GM10847 (cell line): ENCODE data around the gene GRIK5.

Source experiments
- POLR2A ChIP-seq: IDR thresholded peaks from 2 replicates; pipeline ENCODE4 v1.6.1; 2011; ENCODE audit not compliant: insufficient read length; ENCODE audit errors: extremely low read depth

Gene GRIK5

GRCh38 chr19:42102877-42103276 lies 32.9 kb upstream of the GRIK5 start:
- no peak for TF ChIP-seq POLR2A

- no peak for TF ChIP-seq POLR2A
Measured at GRCh38 chr19:42099336-42099925, 29.4 kb upstream of the GRIK5 start.

GRCh38 chr19:42098781-42099180 lies 28.8 kb upstream of the GRIK5 start:
- TF ChIP-seq POLR2A: no peak

- no peak for TF ChIP-seq POLR2A
Measured at GRCh38 chr19:42097461-42097860, 27.5 kb upstream of the GRIK5 start.

- TF ChIP-seq POLR2A: no peak
Measured at GRCh38 chr19:42096255-42096837, 26.3 kb upstream of the GRIK5 start.

- no peak for TF ChIP-seq POLR2A
Measured at GRCh38 chr19:42095814-42096230, 25.8 kb upstream of the GRIK5 start.

- no peak for TF ChIP-seq POLR2A
Measured at GRCh38 chr19:42095142-42095813, 25.3 kb upstream of the GRIK5 start.

GRCh38 chr19:42093926-42094325 lies 23.9 kb upstream of the GRIK5 start:
- no peak for TF ChIP-seq POLR2A

GRCh38 chr19:42093505-42093904 lies 23.5 kb upstream of the GRIK5 start:
- TF ChIP-seq POLR2A: no peak

- no peak for TF ChIP-seq POLR2A
Measured at GRCh38 chr19:42092350-42092749, 22.3 kb upstream of the GRIK5 start.

- TF ChIP-seq POLR2A: no peak
Measured at GRCh38 chr19:42091742-42092141, 21.7 kb upstream of the GRIK5 start.

GRCh38 chr19:42091300-42091699 lies 21.3 kb upstream of the GRIK5 start:
- TF ChIP-seq POLR2A: no peak

- no peak for TF ChIP-seq POLR2A
Measured at GRCh38 chr19:42090672-42091071, 20.7 kb upstream of the GRIK5 start.

GRCh38 chr19:42089772-42090171 lies 19.8 kb upstream of the GRIK5 start:
- no peak for TF ChIP-seq POLR2A

- TF ChIP-seq POLR2A: no peak
Measured at GRCh38 chr19:42089191-42089750, 19.3 kb upstream of the GRIK5 start.

GRCh38 chr19:42088471-42089190 lies 18.6 kb upstream of the GRIK5 start:
- no peak for TF ChIP-seq POLR2A
